ENCODE measurements around the gene NELFE. TPM values are rescaled to one million over a fixed set of nuclear protein-coding genes. Genes with fewer than 3 reads are reported as not detected.

NELFE gene
- total and polyA plus RNA-seq, 9 donors: 54.8 to 84.5 (median 65.8) TPM

MicroRNA genes within 50 kb of the gene (microRNA counts, 767-probe panel; counts per million panel counts)
- microRNA hsa-miR-1236: 530 counts per million, percentile 78 among the panel's probes with 10 or more counts

Small RNAs within 50 kb of the gene (microRNA-seq; reads per million reads assigned to microRNA genes)
- 0 to 0.32 (median 0) reads per million in 3 donors for gene MIR1236

Small RNAs within 50 kb of the gene (small RNA-seq; reads per million reads assigned to genes)
- not detected for gene AL645922.1

Other genes starting within 250 kb of the NELFE start
Only the 30 nearest of the 35 such genes appear.
- gene DDAH2, start 229.7 kb downstream of the NELFE start, total RNA-seq: 100 to 1,000 TPM in 3 of 7 donors, 10 to 100 TPM in 4; 61.2 to 139 (median 95.2) TPM
- gene DDAH2, start 229.7 kb downstream of the NELFE start, polyA plus RNA-seq: 100 to 1,000 TPM in 1 of 2 donors, 10 to 100 TPM in 1; 23.9 to 127 TPM
- 100 to 1,000 TPM; 128 to 208 (median 184) TPM for gene CLIC1, start 222.4 kb downstream of the NELFE start, total RNA-seq
- gene CLIC1, start 222.4 kb downstream of the NELFE start, polyA plus RNA-seq: 100 to 1,000 TPM; 199 to 473 TPM
- gene MSH5, start 219.0 kb downstream of the NELFE start, total RNA-seq: 10 to 100 TPM in 4 of 7 donors, 1 to 10 TPM in 3; 8.6 to 19.1 (median 14.5) TPM
- gene MSH5, start 219.0 kb downstream of the NELFE start, polyA plus RNA-seq: 1 to 10 TPM; 4.8 to 7.8 TPM
- 1 to 10 TPM in 5 of 7 donors, under 1 TPM in 1, not detected in 1; 0.94 to 5.2 (median 3.6) TPM for gene SAPCD1, start 196.3 kb downstream of the NELFE start, total RNA-seq
- gene SAPCD1, start 196.3 kb downstream of the NELFE start, polyA plus RNA-seq: 1 to 10 TPM; 1.6 to 2.9 TPM
- gene VWA7, start 181.6 kb downstream of the NELFE start, total RNA-seq: 10 to 100 TPM in 1 of 7 donors, 1 to 10 TPM in 5, under 1 TPM in 1; 0.48 to 25.2 (median 1.7) TPM
- gene VWA7, start 181.6 kb downstream of the NELFE start, polyA plus RNA-seq: under 1 TPM; 0.18 to 0.62 TPM
- gene VARS1, start 163.2 kb downstream of the NELFE start, total RNA-seq: 10 to 100 TPM; 16.0 to 73.6 (median 44.1) TPM
- gene VARS1, start 163.2 kb downstream of the NELFE start, polyA plus RNA-seq: 10 to 100 TPM; 21.1 to 29.8 TPM
- gene LSM2, start 152.0 kb downstream of the NELFE start, total RNA-seq: 10 to 100 TPM; 35.9 to 58.3 (median 47.5) TPM
- 10 to 100 TPM; 51.2 to 90.7 TPM for gene LSM2, start 152.0 kb downstream of the NELFE start, polyA plus RNA-seq
- 1 to 10 TPM; 1.3 to 6.1 (median 3.9) TPM for gene HSPA1L, start 143.7 kb downstream of the NELFE start, total RNA-seq
- gene HSPA1L, start 143.7 kb downstream of the NELFE start, polyA plus RNA-seq: 1 to 10 TPM; 3.2 to 6.1 TPM
- gene HSPA1A, start 143.4 kb downstream of the NELFE start, total RNA-seq: 100 to 1,000 TPM in 5 of 7 donors, 10 to 100 TPM in 2; 51.5 to 340 (median 140) TPM
- 10 to 100 TPM; 44.6 to 83.1 TPM for gene HSPA1A, start 143.4 kb downstream of the NELFE start, polyA plus RNA-seq
- 100 to 1,000 TPM; 119 to 506 (median 196) TPM for gene HSPA1B, start 131.2 kb downstream of the NELFE start, total RNA-seq
- 10 to 100 TPM; 41.9 to 66.0 TPM for gene HSPA1B, start 131.2 kb downstream of the NELFE start, polyA plus RNA-seq
- 10 to 100 TPM; 23.7 to 35.7 (median 28.2) TPM for gene NEU1, start 96.2 kb downstream of the NELFE start, total RNA-seq
- 10 to 100 TPM; 26.3 to 61.1 TPM for gene NEU1, start 96.2 kb downstream of the NELFE start, polyA plus RNA-seq
- 10 to 100 TPM in 1 of 7 donors, 1 to 10 TPM in 6; 1.4 to 54.8 (median 6.4) TPM for gene SLC44A4, start 80.0 kb downstream of the NELFE start, total RNA-seq
- 1 to 10 TPM; 1.8 to 2.5 TPM for gene SLC44A4, start 80.0 kb downstream of the NELFE start, polyA plus RNA-seq
- gene EHMT2, start 61.3 kb downstream of the NELFE start, total RNA-seq: 10 to 100 TPM; 23.1 to 71.7 (median 57.7) TPM
- gene EHMT2, start 61.3 kb downstream of the NELFE start, polyA plus RNA-seq: 10 to 100 TPM; 19.7 to 48.4 TPM
- gene ZBTB12, start 56.9 kb downstream of the NELFE start, total RNA-seq: 10 to 100 TPM in 5 of 7 donors, 1 to 10 TPM in 2; 1.9 to 24.8 (median 10.8) TPM
- gene ZBTB12, start 56.9 kb downstream of the NELFE start, polyA plus RNA-seq: 10 to 100 TPM in 1 of 2 donors, 1 to 10 TPM in 1; 2.4 to 10.3 TPM
- gene C2, start 31.3 kb downstream of the NELFE start, total RNA-seq: 10 to 100 TPM in 4 of 7 donors, 1 to 10 TPM in 3; 1.4 to 23.0 (median 11.4) TPM
- 10 to 100 TPM in 1 of 2 donors, 1 to 10 TPM in 1; 8.6 to 32.6 TPM for gene C2, start 31.3 kb downstream of the NELFE start, polyA plus RNA-seq
- gene CFB, start 12.9 kb downstream of the NELFE start, total RNA-seq: 100 to 1,000 TPM in 1 of 7 donors, 10 to 100 TPM in 6; 11.3 to 231 (median 23.8) TPM
- gene CFB, start 12.9 kb downstream of the NELFE start, polyA plus RNA-seq: 10 to 100 TPM; 19.1 to 20.4 TPM
- gene SKIC2, start 204 bp upstream of the NELFE start, total RNA-seq: 10 to 100 TPM; 37.2 to 59.4 (median 51.5) TPM
- gene SKIC2, start 204 bp upstream of the NELFE start, polyA plus RNA-seq: 10 to 100 TPM; 24.6 to 36.3 TPM
- 10 to 100 TPM; 22.3 to 42.8 (median 26.7) TPM for gene DXO, start 13.2 kb upstream of the NELFE start, total RNA-seq
- gene DXO, start 13.2 kb upstream of the NELFE start, polyA plus RNA-seq: 10 to 100 TPM; 11.7 to 29.3 TPM
- 1,000 to 10,000 TPM in 1 of 7 donors, 100 to 1,000 TPM in 6; 147 to 1,617 (median 248) TPM for gene C4A, start 23.1 kb upstream of the NELFE start, total RNA-seq
- 100 to 1,000 TPM; 114 to 324 TPM for gene C4A, start 23.1 kb upstream of the NELFE start, polyA plus RNA-seq
- gene C4B, start 55.8 kb upstream of the NELFE start, total RNA-seq: 1,000 to 10,000 TPM in 1 of 7 donors, 100 to 1,000 TPM in 6; 163 to 1,673 (median 271) TPM
- gene C4B, start 55.8 kb upstream of the NELFE start, polyA plus RNA-seq: 100 to 1,000 TPM in 1 of 2 donors, 10 to 100 TPM in 1; 97.4 to 326 TPM
- gene CYP21A2, start 79.4 kb upstream of the NELFE start, total RNA-seq: 10 to 100 TPM in 1 of 7 donors, 1 to 10 TPM in 6; 2.4 to 21.7 (median 8.8) TPM
- 1 to 10 TPM; 1.9 to 4.8 TPM for gene CYP21A2, start 79.4 kb upstream of the NELFE start, polyA plus RNA-seq
- 100 to 1,000 TPM in 6 of 7 donors, 10 to 100 TPM in 1; 58.5 to 334 (median 205) TPM for gene TNXB, start 150.4 kb upstream of the NELFE start, total RNA-seq
- gene TNXB, start 150.4 kb upstream of the NELFE start, polyA plus RNA-seq: 100 to 1,000 TPM in 1 of 2 donors, 10 to 100 TPM in 1; 13.3 to 114 TPM
- gene ATF6B, start 169.3 kb upstream of the NELFE start, total RNA-seq: 100 to 1,000 TPM in 1 of 7 donors, 10 to 100 TPM in 6; 27.8 to 100 (median 84.5) TPM
- gene ATF6B, start 169.3 kb upstream of the NELFE start, polyA plus RNA-seq: 10 to 100 TPM; 37.9 to 70.3 TPM
- gene FKBPL, start 171.3 kb upstream of the NELFE start, total RNA-seq: 1 to 10 TPM; 1.7 to 4.6 (median 4.1) TPM
- 1 to 10 TPM; 4.2 to 5.5 TPM for gene FKBPL, start 171.3 kb upstream of the NELFE start, polyA plus RNA-seq
- gene PRRT1, start 193.0 kb upstream of the NELFE start, total RNA-seq: 10 to 100 TPM in 5 of 7 donors, 1 to 10 TPM in 2; 2.4 to 44.1 (median 28.0) TPM
- gene PRRT1, start 193.0 kb upstream of the NELFE start, polyA plus RNA-seq: 10 to 100 TPM; 16.3 to 27.7 TPM
- gene PPT2, start 195.2 kb upstream of the NELFE start, total RNA-seq: 10 to 100 TPM; 33.5 to 63.9 (median 43.9) TPM
- gene PPT2, start 195.2 kb upstream of the NELFE start, polyA plus RNA-seq: 10 to 100 TPM; 34.4 to 53.1 TPM
- gene EGFL8, start 205.6 kb upstream of the NELFE start, total RNA-seq: 10 to 100 TPM; 11.8 to 47.3 (median 36.8) TPM
- 10 to 100 TPM; 29.8 to 36.7 TPM for gene EGFL8, start 205.6 kb upstream of the NELFE start, polyA plus RNA-seq
- 10 to 100 TPM; 29.6 to 82.4 (median 60.6) TPM for gene AGPAT1, start 217.1 kb upstream of the NELFE start, total RNA-seq
- gene AGPAT1, start 217.1 kb upstream of the NELFE start, polyA plus RNA-seq: 10 to 100 TPM; 53.5 to 75.7 TPM
- 10 to 100 TPM; 49.2 to 81.6 (median 75.4) TPM for gene RNF5, start 219.4 kb upstream of the NELFE start, total RNA-seq
- gene RNF5, start 219.4 kb upstream of the NELFE start, polyA plus RNA-seq: 100 to 1,000 TPM in 1 of 2 donors, 10 to 100 TPM in 1; 88.6 to 103 TPM
- gene AGER, start 225.3 kb upstream of the NELFE start, total RNA-seq: 10 to 100 TPM in 1 of 7 donors, 1 to 10 TPM in 6; 3.4 to 12.8 (median 8.1) TPM
- gene AGER, start 225.3 kb upstream of the NELFE start, polyA plus RNA-seq: 1 to 10 TPM; 5.1 to 5.9 TPM